HG03439 (cell line): ENCODE measurements around the gene CHRNA3.
"Not testable (repeated sequence)": the region's sequence is repeated elsewhere in the genome, so short reads cannot be mapped to it uniquely, and the experiment has no call there.

ENCODE experiments used
- ATAC-seq: cut with Tn5 transposase; IDR thresholded peaks from one replicate; pipeline ENCODE4 v1.9.1; 2021; ENCODE audit warnings: mild to moderate bottlenecking, moderate library complexity; ENCODE audit not compliant: unreplicated experiment

The CHRNA3 gene

DNA sequence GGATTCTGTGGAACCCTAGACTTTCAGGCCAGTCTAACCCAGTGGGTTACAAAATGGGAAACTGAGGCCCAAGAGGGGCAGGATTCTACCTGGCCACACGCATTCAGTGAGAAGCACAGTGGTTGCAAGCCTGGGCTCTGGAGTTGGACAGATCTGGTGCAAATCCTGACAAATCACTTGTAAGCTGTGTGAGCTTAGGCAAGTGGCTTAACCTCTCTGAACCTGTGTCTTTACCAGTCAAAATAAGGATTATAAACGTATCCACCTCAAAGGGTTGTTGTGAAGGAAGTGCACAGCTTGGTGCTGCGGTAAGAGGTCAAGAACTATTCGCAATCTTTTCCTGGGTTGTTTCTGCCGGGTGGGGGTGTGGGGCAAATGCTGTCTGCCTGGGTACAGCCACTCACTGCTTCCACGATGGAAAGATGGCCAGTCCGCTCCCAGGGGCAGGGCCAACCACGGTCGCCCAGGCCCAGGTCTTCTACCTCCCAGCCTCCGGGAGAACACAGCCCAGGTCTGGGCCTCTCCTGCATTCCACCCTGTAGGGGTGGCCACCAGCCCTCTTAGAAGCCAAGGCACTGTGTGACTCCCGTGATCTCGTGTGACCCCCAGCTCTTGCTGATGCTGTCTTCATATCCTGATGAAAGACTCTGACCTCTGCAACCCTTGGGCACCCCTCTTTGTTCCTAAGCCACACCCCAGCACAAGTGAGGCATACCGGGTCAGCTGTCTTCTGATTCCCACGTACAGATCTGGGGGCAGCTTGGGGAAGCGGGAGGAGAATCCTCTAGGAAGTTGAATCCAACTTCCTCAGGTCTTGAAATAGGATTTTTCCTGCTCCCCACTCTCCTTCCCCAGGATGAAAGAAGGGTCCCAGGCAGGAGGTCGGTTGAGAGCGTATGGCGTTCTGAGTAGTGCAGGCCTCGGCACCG, 1.5 kb downstream of the CHRNA3 start:
- no peak for ATAC-seq

GRCh38 chr15:78618490-78618934, 2.3 kb downstream of the CHRNA3 start:
- ATAC-seq = no peak

DNA sequence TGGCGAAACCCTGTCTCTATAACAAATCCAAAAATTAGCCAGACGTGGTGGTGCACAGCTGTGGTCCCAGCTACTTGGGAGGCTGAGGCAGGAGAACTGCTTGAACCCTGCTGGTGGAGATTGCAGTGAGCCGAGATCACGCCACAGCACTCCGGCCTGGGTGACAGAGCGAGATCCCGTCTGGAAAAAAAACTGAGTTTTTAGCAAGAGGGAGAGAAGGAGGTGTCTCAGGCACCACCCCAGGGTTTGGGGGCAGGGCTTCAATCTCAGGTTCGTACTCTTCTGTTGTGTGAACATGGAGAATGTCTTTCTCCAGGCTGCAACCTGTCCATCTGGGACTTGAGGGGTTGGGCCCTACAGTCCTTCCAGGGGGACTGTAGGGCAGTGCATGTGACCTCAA, 2.7 kb downstream of the CHRNA3 start:
- no peak for ATAC-seq

DNA sequence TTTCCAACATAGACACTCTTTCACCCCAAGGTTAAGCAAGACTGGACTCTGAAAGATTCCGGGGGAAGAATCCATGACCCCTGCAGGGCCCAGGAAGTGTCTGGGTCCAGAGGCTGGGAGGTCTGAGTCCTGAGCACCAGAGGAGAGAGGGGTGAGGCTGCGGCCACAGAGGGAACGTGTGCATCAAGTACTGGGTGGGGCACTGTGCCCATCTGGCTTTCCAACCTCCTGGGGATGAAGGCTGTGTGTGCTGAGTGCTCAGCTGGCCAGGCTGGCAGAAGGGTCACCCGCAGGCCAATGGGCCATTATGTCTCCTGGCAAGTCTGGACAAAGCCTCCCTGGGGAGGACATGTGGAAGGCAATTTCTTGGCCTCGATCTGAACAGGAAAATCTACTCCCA, 3.3 kb downstream of the CHRNA3 start:
- no peak for ATAC-seq

DNA sequence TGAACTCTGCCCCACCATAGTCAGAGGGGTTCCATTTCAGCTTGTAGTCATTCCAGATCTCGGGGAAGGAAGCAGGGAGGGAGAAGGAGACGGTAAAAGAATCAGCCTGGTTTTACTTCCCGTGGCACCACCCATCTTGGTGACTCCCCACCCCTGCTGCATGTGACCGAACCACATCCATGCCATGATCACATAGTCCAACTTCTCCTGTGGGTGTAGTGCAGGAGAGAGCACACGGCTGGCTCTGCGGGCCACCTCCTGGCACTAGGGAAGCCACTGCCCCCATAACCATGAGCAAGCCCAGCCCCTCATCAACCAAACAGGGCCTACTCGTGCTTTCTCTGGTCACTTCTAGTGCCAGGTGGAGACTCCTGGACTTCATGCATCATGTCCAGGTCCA, 3.7 kb downstream of the CHRNA3 start:
- ATAC-seq = no peak

DNA sequence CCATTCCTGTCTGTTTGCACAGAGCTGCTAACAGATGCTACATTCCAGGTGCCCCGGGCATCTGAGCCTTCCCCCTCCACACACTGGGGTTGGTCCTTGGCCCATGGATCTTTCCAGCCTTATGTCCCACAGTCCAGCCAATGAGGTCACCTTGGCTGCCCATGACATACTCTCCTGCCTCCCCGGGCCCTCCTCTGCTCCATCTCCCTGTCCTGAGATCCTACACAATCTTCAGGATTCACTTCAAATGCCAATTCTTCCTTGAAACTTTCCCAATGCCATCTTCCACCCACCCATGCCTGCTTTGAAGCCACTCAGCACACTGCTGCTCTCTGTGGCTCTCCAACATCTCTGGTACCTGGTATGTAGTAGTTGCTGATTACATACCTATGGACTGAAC, 4.3 kb downstream of the CHRNA3 start:
- no peak for ATAC-seq

DNA sequence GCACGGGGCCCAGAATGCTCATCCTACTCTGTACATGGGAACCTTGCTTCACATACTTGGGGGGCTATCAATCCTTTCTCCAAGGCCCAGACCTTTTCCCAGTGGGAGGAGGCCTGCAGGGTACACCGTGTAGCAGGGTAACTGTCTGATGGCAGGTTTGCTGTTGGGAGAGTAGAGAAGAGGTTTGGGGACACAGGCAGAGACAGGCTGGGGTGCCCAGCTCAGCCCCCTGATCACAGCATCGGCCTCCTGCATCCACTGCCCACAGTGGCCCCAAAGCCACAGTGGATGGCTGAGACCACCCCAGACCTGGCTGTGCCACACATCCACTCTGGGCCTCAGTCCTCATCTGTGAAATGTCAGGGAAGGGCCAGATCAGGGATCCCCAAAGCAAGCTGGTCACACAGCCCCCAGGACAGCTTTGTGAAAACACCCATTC, 5.6 kb downstream of the CHRNA3 start:
- no peak for ATAC-seq

- no peak for ATAC-seq
Observed at GRCh38 chr15:78614021-78614420, 6.8 kb downstream of the CHRNA3 start.

GRCh38 chr15:78609551-78609950, 11.2 kb downstream of the CHRNA3 start:
- ATAC-seq = not testable (repeated sequence)

DNA sequence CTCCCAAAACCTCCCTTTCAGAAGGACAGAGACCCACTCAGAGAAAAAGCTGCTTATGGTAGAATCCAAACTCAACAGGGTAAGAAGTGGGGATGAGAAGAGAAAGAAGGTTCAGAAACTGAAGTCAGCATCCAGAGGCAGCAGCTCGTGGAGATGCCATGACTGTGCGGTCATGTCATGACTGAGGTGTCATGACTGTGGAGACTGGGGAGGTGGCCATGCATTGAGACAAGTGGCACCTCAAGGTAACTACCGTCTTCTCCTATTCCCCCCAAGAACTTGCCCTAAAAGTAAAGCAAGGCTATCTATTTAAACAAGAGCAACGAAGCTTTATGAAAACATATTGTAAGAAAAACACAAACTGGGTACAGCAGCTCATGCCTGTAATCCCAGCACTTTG, 15.1 kb downstream of the CHRNA3 start:
- no peak for ATAC-seq

GRCh38 chr15:78605201-78605600, 15.6 kb downstream of the CHRNA3 start:
- no peak for ATAC-seq

DNA sequence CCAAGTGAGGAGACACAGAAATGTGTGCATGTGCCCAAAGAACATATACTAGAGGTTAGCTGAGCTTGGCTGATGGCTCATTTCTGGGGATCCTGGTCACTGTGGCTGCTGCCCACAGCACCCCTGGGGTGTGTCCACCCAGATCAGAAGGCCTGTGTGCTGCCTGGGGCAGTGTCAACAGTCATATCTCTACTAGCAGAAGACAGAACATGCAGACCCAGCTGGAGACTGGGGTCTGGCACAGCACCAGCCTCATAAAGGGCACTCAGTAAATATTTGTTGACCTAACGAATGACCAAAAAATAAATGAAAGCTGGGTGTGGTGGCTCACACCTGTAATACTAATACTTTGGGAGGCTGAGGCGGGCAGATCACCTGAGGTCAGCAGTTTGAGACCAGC, 16.4 kb downstream of the CHRNA3 start:
- ATAC-seq = no peak

GRCh38 chr15:78603467-78603866, 17.3 kb downstream of the CHRNA3 start:
- no peak for ATAC-seq

DNA sequence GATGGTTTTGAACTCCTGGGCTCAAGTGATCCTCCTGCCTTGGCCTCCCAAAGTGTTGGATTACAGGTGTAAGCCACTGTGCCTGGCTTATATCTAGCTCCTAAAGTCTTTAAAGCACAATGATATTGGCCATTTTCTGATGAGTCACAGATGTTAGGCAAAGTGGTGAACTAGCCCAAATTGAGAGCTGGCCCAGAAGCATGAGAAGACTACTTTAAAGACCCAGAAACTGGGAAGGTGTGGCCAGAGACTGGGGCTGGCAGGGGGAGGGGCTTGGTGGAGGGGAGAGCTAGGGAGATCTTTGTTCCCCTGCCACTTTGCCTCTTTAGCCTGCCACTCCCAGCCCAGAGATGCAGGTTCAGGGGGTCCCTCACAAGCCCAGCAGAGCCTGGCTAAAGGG, 21.6 kb downstream of the CHRNA3 start:
- no peak for ATAC-seq

GRCh38 chr15:78598348-78598747, 22.4 kb downstream of the CHRNA3 start:
- ATAC-seq = no peak

- ATAC-seq = no peak
Observed at GRCh38 chr15:78597583-78597982, 23.2 kb downstream of the CHRNA3 start.

GRCh38 chr15:78574944-78575343, 45.9 kb downstream of the CHRNA3 start:
- no peak for ATAC-seq

- no peak for ATAC-seq
Observed at GRCh38 chr15:78573416-78573815, 47.4 kb downstream of the CHRNA3 start.

GRCh38 chr15:78571382-78571781, 49.4 kb downstream of the CHRNA3 start:
- ATAC-seq = no peak

DNA sequence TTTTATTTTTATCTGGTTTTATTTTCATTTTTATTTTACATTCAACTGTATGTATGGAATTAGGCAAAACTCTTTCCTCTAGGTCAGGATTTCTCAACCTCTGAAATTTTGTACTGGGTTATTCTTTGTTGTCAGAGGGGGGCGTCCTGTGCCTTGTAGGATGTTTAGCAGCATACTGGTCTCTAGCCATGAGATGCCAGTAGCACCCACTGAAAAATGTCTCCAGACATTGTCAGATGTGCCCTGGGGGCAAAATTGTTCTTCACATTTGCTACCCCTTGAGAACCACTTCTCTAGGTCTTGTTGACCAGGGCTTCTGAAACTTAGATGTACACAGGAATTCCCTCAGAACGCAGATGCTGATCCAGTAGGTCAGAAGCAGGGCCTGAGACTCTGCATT, 50.1 kb downstream of the CHRNA3 start:
- no peak for ATAC-seq

GRCh38 chr15:78567531-78567930, 53.3 kb downstream of the CHRNA3 start:
- ATAC-seq = no peak

DNA sequence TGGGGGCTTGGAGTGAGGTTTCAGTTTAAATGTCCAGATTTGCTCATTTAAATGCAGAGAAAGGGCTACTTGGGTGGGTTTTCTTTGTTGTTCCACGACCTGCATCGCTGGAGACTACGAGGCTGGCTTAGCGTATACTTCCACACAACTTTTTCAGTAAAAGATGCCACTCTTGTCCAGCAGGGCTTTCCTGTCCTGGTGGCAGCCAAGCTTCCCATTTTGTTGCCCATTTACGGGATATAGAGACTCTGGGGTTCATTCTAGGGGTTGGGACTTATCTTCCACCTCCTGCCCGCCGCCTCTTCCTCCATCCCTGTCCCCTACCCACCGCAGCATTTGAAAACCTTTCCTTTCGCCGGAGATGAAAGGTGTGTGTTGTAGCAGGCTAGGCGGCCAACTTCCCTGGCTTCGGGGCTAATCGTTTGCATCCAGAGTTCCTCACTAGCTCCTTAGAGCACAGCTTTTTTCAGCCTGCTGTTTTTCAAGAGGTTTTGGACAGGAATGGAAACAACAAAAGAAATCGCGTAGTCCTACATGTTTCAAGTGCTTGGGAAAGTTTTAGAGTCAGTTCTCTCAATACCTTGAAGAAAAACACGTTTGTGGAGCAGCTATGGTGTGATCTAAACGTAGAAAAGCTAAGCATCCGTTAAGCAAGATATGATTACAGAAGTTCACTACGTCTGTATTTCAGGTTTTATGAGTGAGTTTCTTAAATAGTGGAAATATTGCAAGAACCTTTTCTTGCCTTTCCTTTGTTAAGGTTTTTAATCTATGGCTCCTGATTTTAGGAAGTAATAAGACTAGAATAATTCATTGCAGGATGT, 54.6 kb downstream of the CHRNA3 start:
- ATAC-seq = no peak
